Measurements from ENCODE around the gene SOCS1. TPM values are rescaled to one million over a fixed set of nuclear protein-coding genes. Genes with fewer than 3 reads are reported as not detected.
"Not testable (repeated sequence)": the region's sequence is repeated elsewhere in the genome, so short reads cannot be mapped to it uniquely, and the experiment has no call there.

Gene SOCS1, protein sequence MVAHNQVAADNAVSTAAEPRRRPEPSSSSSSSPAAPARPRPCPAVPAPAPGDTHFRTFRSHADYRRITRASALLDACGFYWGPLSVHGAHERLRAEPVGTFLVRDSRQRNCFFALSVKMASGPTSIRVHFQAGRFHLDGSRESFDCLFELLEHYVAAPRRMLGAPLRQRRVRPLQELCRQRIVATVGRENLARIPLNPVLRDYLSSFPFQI
- total RNA-seq: 0.73 and 1.9 TPM in 2 replicates

DNA sequence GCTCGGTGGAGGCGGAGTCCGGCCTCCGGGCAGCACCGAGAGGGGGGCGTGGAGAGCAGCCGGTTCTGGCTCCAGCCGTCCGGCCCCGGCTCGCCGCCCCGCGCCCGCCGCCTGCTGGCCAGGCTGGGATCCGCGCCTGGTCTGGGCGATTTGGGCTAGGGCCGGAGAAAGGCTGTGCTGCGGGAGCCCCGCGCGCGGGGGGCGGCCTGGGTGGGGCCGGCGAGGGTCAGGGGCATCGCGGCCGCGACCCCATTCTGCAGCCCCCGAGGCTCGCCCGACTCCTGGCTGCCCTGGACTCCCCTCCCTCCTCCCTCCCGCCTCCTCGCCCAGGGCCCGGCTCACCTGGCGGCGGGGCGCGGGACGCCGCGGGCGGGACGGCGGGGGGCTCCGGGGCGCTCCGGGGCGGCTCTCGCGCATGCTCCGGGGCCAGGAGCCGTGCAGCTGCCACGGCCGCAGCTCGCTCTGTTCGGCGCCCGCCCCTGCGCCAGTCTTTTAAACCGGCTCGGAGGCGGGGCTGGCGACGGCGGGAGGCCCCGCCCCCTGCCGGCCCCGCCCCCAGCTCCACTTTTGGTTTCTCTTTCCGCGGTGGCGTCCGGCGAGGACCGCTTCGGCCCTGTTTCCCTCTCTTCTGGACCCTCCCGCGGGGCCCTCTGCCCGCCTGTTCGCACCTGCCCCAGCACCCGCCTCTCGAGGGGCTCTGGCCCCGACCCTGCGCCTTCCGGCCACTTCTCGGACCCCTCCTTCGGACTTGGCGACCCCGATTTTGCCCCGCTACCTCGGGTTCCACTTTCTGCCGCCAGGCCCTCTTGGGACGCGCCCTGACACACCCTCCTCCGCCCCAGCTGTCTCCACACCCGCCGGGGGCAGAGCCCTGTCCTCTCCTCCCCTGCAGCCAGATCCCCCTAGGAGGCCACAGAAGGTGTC lies at the start of gene SOCS1:
SOCS1 (minus strand) TSS at position 468 of the 924 bp plus-strand sequence. CDS start 726 bp downstream, outside the sequence.
- DNase-seq (ENCODE audit: low read depth, low spot score): peak; percentile 29

DNA sequence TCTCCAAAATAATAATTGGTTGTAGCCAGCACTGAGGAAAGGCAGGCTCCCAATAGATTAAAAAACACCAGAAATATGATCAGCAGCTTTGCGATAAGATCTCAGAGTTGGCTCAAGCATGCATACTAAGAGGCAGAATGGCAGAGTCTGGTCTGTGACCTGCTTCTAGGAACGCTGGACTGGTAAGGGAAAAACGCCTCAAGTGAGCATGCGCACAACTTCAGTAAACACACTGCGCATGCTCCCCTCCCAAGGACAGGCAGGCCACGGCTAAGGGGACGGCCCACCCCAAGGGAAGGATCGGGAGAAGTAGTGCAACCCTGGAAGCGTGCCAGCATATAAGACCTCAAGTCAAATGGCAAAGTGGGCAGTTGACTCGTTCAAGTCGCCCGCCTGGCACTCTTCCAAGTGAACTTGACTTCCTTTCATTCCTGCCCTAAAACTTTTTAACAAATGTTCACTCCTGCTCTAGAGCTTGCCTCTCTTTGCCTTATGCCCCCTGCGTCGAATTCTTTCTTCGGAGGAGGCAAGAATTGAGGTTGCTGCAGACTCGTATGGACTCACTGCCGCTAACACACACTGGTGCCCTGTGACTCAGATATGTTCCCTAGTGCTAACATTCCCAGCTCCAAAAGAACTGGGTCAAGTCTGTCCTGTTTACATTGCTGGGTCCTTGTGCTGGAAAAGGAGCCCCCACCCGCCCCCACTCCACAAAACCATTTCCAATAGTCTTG lies 47.6 kb upstream of the SOCS1 start:
- no peak for DNase-seq (ENCODE audit: low read depth, low spot score)

DNA sequence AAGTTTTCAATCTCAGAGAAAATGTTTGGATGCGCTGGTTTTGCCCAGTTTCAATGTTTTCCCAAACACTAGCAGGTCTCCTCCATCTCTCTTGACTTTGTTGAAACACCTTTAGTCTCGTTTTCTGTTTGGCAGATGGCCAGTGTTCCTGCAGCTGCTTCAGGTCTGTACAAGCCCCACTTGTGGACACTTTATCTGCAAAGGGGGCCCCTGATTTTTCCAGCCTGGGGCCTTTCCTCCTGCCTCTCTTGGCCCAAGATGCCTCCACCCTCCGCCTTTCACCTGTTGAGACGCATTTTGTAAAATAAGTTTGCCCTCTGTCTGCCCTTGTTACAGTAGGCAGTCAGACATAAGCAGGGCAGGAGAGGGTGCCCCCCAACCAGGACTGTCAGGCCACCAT lies 47.0 kb upstream of the SOCS1 start:
- no peak for DNase-seq (ENCODE audit: low read depth, low spot score)

DNA sequence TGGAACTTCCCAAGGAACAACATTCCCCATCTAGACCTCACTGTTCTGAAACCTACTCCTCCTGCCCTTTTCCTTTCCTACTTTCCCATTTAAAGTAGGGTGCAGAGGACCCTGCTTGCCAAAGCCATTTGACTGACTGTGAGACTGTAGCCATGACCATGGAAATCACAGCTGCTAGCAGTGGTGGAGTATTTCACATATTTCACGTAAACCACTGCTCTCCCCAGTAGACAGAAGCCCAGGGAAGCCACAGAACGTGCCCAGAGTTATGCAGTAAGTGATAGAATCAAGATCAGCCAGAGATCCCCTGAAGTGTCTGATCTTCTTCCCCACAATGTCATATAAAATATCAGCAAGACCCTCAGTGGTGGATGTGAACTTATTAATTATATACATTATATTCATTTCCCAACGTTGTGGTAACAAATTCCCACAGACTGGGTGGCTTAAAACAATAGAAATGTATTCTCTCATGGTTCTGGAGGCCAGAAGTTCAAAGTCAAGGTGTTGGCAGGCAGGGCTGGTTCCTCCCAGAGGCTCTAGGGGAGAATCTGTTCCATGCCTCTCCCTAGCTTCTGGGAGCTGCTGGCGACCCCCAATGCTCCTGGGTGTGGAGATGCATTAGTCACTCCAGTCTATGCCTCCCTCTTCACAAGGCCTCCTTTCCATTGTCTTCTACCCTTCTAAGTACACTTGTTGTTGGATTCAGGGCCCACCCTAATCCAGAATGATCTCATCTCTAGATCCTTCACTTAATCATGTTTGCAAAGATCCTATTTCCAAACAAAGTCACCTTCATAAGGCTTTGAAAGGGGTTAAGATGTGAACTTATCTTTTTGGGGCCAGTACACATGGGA lies 45.9 kb upstream of the SOCS1 start:
- no peak for DNase-seq (ENCODE audit: low read depth, low spot score)

DNA sequence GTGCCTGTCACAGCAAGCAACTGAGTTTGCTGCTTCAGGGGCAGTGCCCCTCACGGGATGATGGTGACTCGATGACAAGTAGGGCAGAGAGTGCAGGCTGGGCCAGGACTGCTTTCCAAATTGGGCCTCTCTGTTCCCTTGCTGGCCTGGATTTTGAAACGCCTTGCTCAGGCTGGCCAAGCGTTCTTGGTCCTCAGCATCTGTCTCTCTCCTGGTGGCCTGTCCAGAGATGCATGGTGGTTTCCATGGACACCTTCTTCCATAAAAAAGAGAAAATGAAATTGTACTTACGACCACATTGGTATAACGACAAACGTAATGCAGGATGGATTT lies 44.5 kb upstream of the SOCS1 start:
- no peak for DNase-seq (ENCODE audit: low read depth, low spot score)

DNA sequence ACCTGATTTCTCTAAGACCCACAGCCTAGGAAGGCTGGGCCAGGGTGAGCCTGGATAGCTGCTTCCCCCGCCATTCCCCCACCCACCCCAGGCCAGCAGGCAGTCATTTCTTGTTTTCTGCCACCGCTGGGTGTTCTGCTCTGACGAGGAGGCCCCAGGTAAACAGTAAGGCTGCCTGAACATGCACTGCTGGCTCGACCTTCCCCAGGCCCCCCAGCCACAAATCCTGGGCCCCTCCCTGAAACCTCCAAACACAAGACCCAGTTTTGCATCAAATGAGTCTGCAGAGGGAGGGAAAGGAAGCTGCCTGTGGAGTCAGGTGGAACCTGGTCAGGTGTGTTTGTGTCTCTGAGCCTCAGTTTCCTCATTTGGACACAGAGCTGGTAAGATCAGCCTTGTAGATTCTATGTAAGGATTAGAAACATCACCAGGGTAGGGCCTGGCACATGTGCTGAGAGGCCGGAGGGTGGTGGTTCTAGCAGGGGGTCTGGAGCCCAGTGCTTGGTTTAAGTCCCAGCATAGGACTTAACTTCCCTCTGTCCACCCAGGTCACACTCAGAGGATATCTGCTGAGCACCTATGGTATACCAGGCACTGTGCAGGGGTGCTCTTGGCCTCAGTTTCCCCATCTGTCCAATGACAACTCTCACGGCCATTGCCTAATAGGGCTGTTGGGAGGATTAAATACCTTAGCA lies 44.0 kb upstream of the SOCS1 start:
- no peak for DNase-seq (ENCODE audit: low read depth, low spot score)

DNA sequence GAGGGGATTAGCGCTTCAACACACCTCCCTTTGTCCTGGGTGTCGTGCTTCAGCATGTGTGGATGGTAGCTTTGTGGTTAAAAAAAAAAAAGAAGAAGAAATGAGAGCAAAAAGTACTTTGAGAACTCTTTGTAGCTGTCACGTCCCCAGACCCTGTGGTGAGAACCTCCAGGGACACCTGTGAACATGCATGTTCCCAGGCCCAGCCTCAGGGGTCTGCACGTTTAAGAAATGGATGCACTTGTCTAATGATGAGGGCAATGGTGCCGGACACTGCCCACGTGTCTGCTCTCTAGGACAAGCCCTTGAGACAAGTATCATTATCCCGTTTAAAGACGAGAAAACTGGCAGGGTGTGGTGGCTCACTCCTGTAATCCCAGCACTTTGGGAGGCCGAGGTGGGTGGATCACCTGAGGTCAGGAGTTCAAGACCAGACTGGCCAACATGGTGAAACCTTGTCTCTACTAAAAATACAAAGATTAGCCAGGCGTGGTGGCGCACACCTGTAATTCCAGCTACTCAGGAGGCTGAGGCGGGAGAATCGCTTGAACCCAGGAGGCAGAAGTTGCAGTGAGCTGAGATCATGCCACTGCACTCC lies 43.0 kb upstream of the SOCS1 start:
- not testable (repeated sequence) for DNase-seq (ENCODE audit: low read depth, low spot score)

DNA sequence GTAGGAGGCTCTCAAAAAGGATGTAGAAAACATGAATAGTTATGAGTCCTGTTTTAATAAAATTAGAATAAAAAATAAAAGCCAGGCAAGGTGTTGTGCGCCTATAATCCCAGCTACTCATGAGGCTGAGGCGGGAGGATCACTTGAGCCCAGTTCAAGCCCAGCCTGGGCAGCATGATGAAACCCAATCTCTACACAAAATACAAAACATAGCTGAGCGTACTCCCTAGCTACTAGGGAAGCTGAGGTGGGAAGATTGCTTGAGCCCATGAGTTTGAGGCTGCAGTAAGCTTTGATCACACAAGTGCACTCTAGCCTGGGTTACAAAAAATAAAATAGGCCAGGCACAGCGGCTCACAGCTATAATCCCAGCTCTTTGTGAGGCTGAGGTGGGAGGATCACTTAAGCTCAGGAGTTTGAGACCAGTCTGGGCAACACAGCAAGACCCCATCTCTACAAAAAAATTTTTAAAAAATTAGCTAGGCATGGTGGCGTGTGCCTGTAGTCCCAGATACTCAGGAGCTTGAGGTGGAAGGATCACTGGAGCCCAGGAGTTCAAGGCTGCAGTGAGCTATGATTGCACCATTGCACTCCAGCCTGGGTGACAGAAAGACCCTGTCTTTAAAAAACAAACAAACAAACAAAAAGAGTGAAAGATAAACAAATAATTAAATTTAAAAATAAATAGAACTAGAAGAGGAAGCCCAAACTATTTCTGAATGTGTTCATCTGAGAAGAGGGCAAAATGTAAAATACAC lies 42.3 kb upstream of the SOCS1 start:
- DNase-seq (ENCODE audit: low read depth, low spot score): no peak

DNA sequence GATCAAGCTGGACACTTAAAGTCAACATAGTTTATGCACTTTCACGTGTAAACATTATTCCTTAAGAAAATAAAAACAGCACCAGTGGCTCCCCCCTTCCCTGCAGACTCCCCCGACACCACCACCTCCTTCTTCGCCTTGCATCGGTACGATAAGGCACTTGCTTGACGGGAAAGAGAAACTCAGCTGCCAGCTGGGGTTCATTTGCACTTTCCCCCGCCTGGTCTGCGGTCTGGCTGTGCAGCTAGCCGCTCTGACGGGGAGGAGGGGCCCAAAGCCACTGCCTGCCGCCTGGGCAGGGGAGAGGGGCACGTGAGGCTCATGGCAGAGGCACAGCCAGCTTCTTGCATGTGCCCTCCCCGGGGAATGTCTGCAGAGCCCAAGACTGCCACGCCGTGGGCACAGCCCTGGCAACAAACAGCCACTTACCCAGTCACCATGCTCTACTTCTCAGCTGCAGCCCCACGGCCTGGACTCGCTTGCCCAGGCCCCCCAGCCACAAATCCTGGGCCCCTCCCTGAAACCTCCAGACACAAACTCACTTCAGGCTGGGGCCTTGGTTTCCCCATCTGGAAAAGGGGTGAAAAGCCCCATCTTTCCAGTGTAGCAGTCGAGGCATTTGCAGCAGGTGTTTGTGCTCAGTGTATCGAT lies 41.6 kb upstream of the SOCS1 start:
- DNase-seq (ENCODE audit: low read depth, low spot score): no peak

DNA sequence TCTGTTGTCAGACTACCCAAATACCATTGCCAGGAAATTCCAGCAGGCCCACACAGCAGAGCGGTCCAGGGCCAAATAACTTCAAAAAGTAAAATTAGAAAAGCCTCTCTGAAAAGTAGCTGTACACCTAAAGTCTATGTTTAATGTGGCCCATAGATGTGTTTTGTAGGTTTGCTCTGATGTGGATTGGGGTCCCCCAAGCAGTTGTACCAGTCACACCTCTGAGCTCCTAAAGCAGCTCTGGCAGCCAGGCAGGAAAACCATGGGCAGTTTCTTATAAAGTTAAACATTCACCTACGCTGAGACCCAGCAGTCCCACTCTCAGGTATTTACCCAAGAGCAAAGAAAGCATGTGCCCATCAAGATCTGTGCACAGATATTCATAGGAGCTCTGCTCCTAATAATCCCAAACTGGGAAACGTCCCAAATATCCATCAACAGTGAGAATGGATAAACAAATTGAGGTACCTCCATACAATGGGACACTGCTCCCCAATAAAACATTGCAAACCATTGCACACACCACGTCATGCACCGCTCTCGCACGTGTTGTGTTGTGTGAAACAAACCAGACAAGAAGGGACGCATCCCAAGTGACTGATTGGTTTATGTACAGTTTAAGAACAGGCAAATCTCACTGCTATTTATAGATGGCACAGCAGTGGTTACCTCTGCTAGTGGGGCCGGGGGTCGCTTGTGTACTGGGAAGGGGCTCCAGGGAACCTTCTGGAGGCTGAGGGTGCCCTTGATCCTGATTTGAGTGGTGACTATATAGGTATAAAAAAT lies 40.9 kb upstream of the SOCS1 start:
- DNase-seq (ENCODE audit: low read depth, low spot score): no peak

DNA sequence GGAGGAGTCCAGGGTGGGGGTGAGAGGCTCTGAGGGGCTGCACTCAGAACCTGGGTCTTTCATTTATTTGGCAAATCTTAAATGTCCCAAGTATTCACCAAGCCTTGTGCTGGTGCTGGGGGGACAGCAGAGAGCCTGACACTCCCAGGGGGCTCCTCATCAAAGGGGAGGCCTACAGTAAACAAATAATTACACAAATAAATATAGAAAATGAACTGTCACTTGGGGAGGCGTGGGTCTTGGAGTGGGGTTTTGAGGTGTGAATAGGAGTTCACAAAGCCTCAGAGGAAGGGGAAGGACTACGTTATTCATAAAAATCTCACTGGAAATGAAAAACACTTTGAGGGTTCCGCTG lies 40.3 kb upstream of the SOCS1 start:
- no peak for DNase-seq (ENCODE audit: low read depth, low spot score)

DNA sequence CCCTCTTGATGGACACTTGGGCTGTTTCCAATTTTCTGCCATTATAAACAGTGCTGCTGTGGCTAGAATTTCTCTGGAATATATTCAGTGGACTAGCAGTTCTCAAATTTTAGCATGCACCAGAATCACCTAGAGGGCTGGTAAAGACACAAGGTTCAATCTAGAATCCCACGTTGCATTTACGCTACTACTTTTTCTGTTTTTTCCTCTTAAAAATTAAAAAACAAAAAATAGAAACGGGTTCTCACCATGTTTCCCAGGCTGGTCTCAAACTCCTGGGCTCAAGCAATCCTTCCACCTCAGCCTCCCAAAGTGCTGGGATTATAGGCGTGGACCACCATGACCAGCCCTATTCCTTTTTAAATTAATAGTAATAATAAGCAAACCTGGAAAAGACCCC lies 39.7 kb upstream of the SOCS1 start:
- no peak for DNase-seq (ENCODE audit: low read depth, low spot score)

DNA sequence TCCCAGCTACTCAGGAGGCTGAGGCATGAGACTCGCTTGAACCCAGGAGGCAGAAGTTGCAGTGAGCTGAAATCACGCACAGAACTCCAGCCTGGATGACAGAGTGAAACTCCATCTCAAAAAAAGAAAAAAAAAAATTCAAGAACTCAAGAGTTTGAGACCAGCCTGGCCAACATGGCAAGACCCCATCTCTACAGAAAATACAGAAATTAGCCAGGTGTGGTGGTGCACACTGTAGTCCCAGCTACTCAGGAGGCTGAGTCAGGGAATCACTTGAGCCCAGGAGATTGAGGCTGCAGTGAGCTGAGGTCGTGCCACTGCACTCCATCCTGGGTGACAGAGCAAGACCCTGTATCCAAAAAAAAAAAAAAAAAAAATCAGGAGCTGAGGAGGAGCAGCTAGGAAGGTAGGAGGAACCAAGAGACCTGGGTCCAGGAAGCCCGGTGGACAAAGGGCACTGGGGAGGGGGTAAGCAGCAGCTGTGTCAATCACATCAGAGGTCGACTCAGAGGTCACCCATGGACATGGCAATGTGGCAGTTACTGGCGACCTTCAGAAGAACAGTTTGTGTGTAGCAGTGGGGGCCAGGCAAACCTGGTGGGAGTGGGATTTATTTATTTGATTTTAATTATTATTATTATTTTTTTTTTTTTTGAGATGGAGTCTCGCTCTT lies 36.2 kb upstream of the SOCS1 start:
- no peak for DNase-seq (ENCODE audit: low read depth, low spot score)

DNA sequence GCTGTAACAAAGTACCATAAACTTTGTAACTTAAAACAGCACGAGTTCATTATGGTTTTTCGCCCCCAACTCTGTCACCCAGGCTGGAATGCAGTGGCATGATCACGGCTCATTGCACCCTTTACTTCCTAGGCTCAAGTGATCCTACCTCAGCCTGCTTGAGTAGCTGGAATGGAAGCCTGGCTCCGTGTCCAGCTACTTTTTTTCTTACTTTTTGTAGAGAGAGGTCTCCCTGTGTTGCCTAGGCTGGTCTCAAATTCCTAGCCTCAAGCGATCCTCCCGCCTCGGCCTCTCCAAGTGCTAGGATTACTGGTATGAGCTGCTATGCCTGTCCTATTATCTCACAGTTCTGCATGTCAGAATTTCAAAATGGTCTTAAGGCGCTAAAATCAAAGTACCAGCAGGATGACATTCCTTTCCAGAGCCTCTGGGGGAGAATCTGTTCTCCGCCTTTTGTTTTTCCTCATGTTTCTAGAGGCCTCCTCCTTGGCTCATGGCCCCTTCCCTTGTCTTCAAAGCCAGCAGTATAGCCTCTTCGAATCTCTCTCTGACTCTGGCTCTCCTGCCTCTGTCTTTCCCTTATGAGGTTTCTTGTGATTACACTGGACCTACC lies 35.2 kb upstream of the SOCS1 start:
- DNase-seq (ENCODE audit: low read depth, low spot score): no peak

DNA sequence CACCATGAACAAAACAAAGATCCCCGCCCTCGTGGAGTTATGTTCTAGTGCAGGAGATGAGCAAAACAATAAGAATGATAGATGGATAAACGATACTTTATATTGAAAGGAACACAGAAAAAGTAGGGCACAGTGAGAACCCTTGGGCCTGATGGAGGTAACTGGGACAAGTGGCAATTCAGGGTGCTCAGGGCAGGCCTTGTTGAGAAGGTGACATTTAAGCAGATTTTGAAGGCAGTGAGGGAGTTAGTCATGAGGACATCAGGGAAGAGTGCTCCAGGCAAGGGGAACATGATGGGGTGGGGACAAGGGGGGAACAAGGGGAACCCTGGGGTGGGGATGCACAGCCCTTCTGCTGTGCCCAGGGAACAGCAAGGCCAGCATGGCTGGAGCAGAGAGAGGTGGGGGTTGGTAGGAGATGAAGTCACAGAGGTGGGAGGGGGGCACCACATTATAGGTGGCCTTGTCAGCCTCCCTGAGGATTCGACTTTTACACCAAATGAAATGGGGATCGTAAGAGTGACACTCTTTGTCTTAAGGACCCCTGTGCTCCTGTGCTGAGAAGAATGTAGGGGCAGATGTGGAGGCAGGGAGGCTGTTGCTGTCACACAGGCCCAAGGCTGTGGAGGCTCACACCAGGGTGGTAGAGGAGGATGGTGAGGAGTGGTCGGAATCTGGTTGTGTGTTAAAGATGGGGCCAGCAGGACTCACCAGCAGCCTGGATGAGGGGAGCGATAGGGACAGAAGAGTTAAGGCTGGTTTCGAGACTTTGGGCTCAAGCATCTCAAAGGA lies 34.3 kb upstream of the SOCS1 start:
- no peak for DNase-seq (ENCODE audit: low read depth, low spot score)

DNA sequence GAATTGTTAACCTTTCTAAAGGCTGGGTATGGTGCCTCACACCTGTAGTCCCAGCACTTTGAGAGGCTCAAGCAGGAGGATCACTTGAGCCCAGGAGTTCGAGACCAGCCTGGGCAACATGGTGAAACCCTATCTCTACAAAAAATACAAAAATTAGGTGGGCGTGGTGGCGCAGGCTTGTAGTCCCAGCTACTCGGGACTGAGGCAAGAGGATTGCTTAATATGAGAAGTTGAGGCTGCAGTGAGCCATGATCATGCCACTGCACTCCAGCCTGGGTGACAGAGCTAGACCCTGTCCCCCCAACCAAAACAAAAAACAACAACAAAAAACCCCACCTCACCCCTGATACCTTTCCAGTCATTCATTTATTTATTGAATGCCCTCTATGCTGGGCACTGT lies 33.7 kb upstream of the SOCS1 start:
- DNase-seq (ENCODE audit: low read depth, low spot score): not testable (repeated sequence)

DNA sequence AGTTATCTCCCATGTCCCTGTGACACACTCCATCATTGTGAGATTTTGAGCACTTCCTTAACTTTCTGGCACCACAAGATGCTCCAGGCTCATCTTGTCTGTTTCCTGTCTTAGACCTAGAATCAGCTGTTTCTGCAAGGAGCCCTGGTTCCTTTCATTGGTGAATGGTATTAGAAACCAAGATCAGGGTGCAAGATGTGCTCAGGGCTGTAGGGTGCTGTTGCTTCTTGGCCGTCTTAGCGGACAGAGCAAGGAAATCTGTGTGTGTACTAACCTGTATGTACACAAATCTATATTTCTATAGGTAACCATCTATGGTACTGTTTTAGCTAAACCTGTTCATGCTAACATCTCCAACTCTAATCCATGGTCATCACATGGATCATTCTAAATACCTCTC lies 33.2 kb upstream of the SOCS1 start:
- no peak for DNase-seq (ENCODE audit: low read depth, low spot score)

Measured in pulmonary artery endothelial cell (primary cell).